Neural cell (in vitro differentiated cells): Measurements from ENCODE around the gene TBC1D25. TPM values are rescaled to one million over a fixed set of nuclear protein-coding genes. Genes with fewer than 3 reads are reported as not detected.

Experiments
- H2AFZ ChIP-seq: fragments of 200-600, 300-800 bp; sonication (generic), shearing (Covaris generic); 2 replicates; pipeline ENCODE4 v1.6.0; 2014; ENCODE audit warnings: low read depth, mild to moderate bottlenecking, antibody characterized with exemption, low read length, moderate library complexity
- H3F3A ChIP-seq: fragments of 200-600 bp; shearing (Covaris generic); 2 replicates; pipeline ENCODE4 v1.6.1; 2016; ENCODE audit warnings: mild to moderate bottlenecking, moderate library complexity, mixed read lengths, antibody characterized with exemption, low read length; ENCODE audit not compliant: insufficient read depth, poor library complexity, severe bottlenecking
- H3K27ac ChIP-seq: fragments of 200-600, 300-800 bp; sonication (generic), shearing (Covaris generic); 2 replicates; pipeline ENCODE4 v1.5.1; 2014; ENCODE audit warnings: mild to moderate bottlenecking, low read length, moderate library complexity
- H3K27me3 ChIP-seq: fragments of 300-800, 200-600 bp; sonication (generic), shearing (Covaris generic); 2 replicates; pipeline ENCODE4 v1.6.0; 2014; ENCODE audit warnings: mild to moderate bottlenecking, low read depth, low read length, moderate library complexity; ENCODE audit not compliant: insufficient read depth
- H3K36me3 ChIP-seq: fragments of 300-800, 200-600 bp; sonication (generic), shearing (Covaris generic); 2 replicates; pipeline ENCODE4 v1.5.1; 2014; ENCODE audit warnings: mild to moderate bottlenecking, antibody characterized with exemption, low read length, moderate library complexity; ENCODE audit not compliant: insufficient read depth
- H3K4me2 ChIP-seq: fragments of 300-800, 200-600 bp; sonication (generic), shearing (Covaris generic); 2 replicates; pipeline ENCODE4 v1.6.0; 2014; ENCODE audit warnings: mild to moderate bottlenecking, low read length
- H3K4me3 ChIP-seq: fragments of 300-800, 200-600 bp; sonication (generic), shearing (Covaris generic); 2 replicates; pipeline ENCODE4 v1.5.1; 2014; ENCODE audit warnings: mild to moderate bottlenecking, low read length, moderate library complexity
- H3K79me2 ChIP-seq: fragments of 200-600 bp; shearing (Covaris generic); replicated peaks from 2 replicates; pipeline ENCODE4 v1.6.0; 2014; ENCODE audit warnings: mild to moderate bottlenecking, low read length, moderate library complexity; ENCODE audit not compliant: insufficient read depth
- H3K9ac ChIP-seq: fragments of 300-800, 200-600 bp; sonication (generic), shearing (Covaris generic); 2 replicates; pipeline ENCODE4 v1.6.1; 2016; ENCODE audit warnings: mild to moderate bottlenecking, low read length, mixed read lengths
- H3K9me2 ChIP-seq: fragments of 200-600 bp; shearing (Covaris generic); 2 replicates; pipeline ENCODE4 v1.6.1; 2016; ENCODE audit warnings: mild to moderate bottlenecking, low read length, mixed read lengths; ENCODE audit not compliant: insufficient read depth
- H3K9me3 ChIP-seq: fragments of 200-600, 300-800 bp; sonication (generic), shearing (Covaris generic); 2 replicates; pipeline ENCODE4 v1.6.1; 2016; ENCODE audit warnings: mild to moderate bottlenecking, mixed run types, low read length, moderate library complexity, mixed read lengths
- H4K20me1 ChIP-seq: fragments of 200-600 bp; shearing (Covaris generic); 2 replicates; pipeline ENCODE4 v1.6.1; 2016; ENCODE audit warnings: mild to moderate bottlenecking, mixed run types; ENCODE audit not compliant: insufficient read depth
- CTCF ChIP-seq: fragments of 450-650 bp; IDR thresholded peaks from 2 replicates; pipeline ENCODE4 v1.5.1; 2014; ENCODE audit warnings: antibody characterized with exemption, mild to moderate bottlenecking, moderate library complexity; ENCODE audit not compliant: poor library complexity, severe bottlenecking
- EP300 ChIP-seq: fragments of 450-650 bp; conservative IDR thresholded peaks from 2 replicates; pipeline ENCODE4 v1.6.1; 2014; ENCODE audit warnings: antibody characterized with exemption, mild to moderate bottlenecking, moderate library complexity; ENCODE audit not compliant: poor library complexity, severe bottlenecking
- EZH2 ChIP-seq: fragments of 200-600, 300-800 bp; shearing (Covaris generic), sonication (generic); IDR thresholded peaks from 2 replicates; pipeline ENCODE4 v1.6.1; 2014; ENCODE audit warnings: antibody characterized with exemption, low read length, borderline replicate concordance, mild to moderate bottlenecking; ENCODE audit not compliant: insufficient read depth, poor library complexity, severe bottlenecking
- MXI1 ChIP-seq: fragments of 450-650 bp; conservative IDR thresholded peaks from 2 replicates; pipeline ENCODE4 v1.6.1; 2014; ENCODE audit warnings: antibody characterized with exemption, mild to moderate bottlenecking; ENCODE audit not compliant: poor library complexity, severe bottlenecking
- POLR2AphosphoS5 ChIP-seq: IDR thresholded peaks from 2 replicates; pipeline ENCODE4 v1.6.1; 2012
- RAD21 ChIP-seq: fragments of 450-650 bp; conservative IDR thresholded peaks from 2 replicates; pipeline ENCODE4 v1.6.1; 2014; ENCODE audit warnings: antibody characterized with exemption, mild to moderate bottlenecking, moderate library complexity
- REST ChIP-seq: IDR thresholded peaks from 2 replicates; pipeline ENCODE4 v1.6.1; 2012; ENCODE audit warnings: borderline replicate concordance
- SMC3 ChIP-seq: fragments of 450-650 bp; conservative IDR thresholded peaks from 2 replicates; pipeline ENCODE4 v1.6.1; 2014; ENCODE audit warnings: antibody characterized with exemption, mild to moderate bottlenecking, moderate library complexity; ENCODE audit not compliant: poor library complexity
- TAF1 ChIP-seq: IDR thresholded peaks from 2 replicates; pipeline ENCODE4 v1.6.1; 2012; ENCODE audit warnings: low read depth
- polyA plus RNA-seq: library from polyadenylated mRNA; depleted of rRNA; stranded (reverse); fragments of >200 nt; gene quantifications from 2 replicates; pipeline ENCODE4 v1.2.3, GENCODE V29; 2014

Gene TBC1D25
- polyA plus RNA-seq, 1 donor from 2014 or later, result 4.5 TPM

GRCh38 chrX:48498374-48498809 is 41.1 kb upstream of the TBC1D25 start:
- no peaks in the 10 kb centered on the region for H3K36me3 ChIP-seq
- H3K9me3 ChIP-seq, result no peaks in the 10 kb centered on the region
- H3K27me3 ChIP-seq, result no peaks in the 10 kb centered on the region
- TF ChIP-seq CTCF, result no peak
- no peak for TF ChIP-seq TAF1
- TF ChIP-seq RAD21, result no peak
- no peak for TF ChIP-seq EZH2
- TF ChIP-seq POLR2AphosphoS5, result no peak
- no peak for TF ChIP-seq REST
- TF ChIP-seq SMC3, result no peak
- no peak for TF ChIP-seq MXI1
- TF ChIP-seq EP300, result no peak
- no peak overlapping the region for H3K9ac ChIP-seq
- no peak overlapping the region for H3K27ac ChIP-seq
- H4K20me1 ChIP-seq, result no peaks in the 10 kb centered on the region
- H2AFZ ChIP-seq, result no peak overlapping the region
- no peak overlapping the region for H3K4me2 ChIP-seq
- H3K4me3 ChIP-seq, result no peak overlapping the region
- H3K79me2 ChIP-seq, result no peaks in the 10 kb centered on the region
- H3K9me2 ChIP-seq, result no peaks in the 10 kb centered on the region
- no peaks in the 10 kb centered on the region for H3F3A ChIP-seq

- Histone ChIP-seq H3K4me3 (no peak overlapping the region), H3K27ac (no peak overlapping the region), H3K9me2 (no peaks in the 10 kb centered on the region), H3K36me3 (no peaks in the 10 kb centered on the region), H3K4me2 (no peak overlapping the region), H3K9ac (no peak overlapping the region), H3K9me3 (no peaks in the 10 kb centered on the region), H3K27me3 (no peaks in the 10 kb centered on the region), H3K79me2 (no peaks in the 10 kb centered on the region), H3F3A (no peaks in the 10 kb centered on the region), H4K20me1 (no peaks in the 10 kb centered on the region), H2AFZ (no peak overlapping the region)
- no peak for TF ChIP-seq EZH2
- no peak for TF ChIP-seq CTCF
- no peak for TF ChIP-seq REST
- no peak for TF ChIP-seq RAD21
- no peak for TF ChIP-seq EP300
- no peak for TF ChIP-seq MXI1
- TF ChIP-seq TAF1, result no peak
- TF ChIP-seq POLR2AphosphoS5, result no peak
- no peak for TF ChIP-seq SMC3
These were observed 35.3 kb upstream of the TBC1D25 start for GRCh38 chrX:48504261-48504660.
